K562 (cell line): ENCODE data around the gene NELL1. TPM values are rescaled to one million over a fixed set of nuclear protein-coding genes. Genes with fewer than 3 reads are reported as not detected.

Experiments used
- ATAC-seq: fragments of 200-7000 bp; cut with Tn5 transposase; 3 replicates; pipeline ENCODE4 v1.9.1; 2020; ENCODE audit warnings: moderate library complexity
- BruUV-seq: library from RNA; stranded (reverse); fragments of 400-500 nt; replicated peaks from 2 replicates; lab custom pipeline; 2021; lab: Mats Ljungman, UMichigan
- CTCF ChIA-PET: fragments of 300-600 bp; formaldehyde crosslinking; extraction: SDS; loops from one replicate; lab custom pipeline; 2021; ENCODE audit warnings: low intra/inter-chr PET ratio; lab: Yijun Ruan, JAX
- POLR2A ChIA-PET: fragments of 300-600, 350-650 bp; sonication (Branson Sonifier 250); formaldehyde crosslinking; extraction: SDS; loops from one replicate; lab custom pipeline; 2021; ENCODE audit warnings: antibody characterized with exemption, inconsistent platforms; lab: Yijun Ruan, JAX
- DNase-seq, 4 experiments: peaks; one replicate each; pipeline versions ENCODE4 v3.0.0 to v3.0.0-alpha.2; 2011 to 2018; ENCODE audit warnings: low spot score in 3 of 4, mixed read lengths in 3 of 4; ENCODE audit errors: extremely low read depth in 1 of 4
- FAIRE-seq: peaks from 2 replicates; lab custom pipeline; 2011; peaks lifted over from hg19 to GRCh38; lab: Jason Lieb, UNC
- H2AFZ ChIP-seq: 2 replicates; pipeline ENCODE4 v1.6.0; 2011; ENCODE audit warnings: low read depth, low read length, control low read depth, inconsistent platforms
- H3K27ac ChIP-seq: fragments of 200-600 bp; 3 replicates; pipeline ENCODE4 v1.8.0; 2011; ENCODE audit warnings: low read depth, mild to moderate bottlenecking, control low read depth, inconsistent platforms, low read length, moderate library complexity, mixed read lengths; ENCODE audit errors: extremely low read depth
- H3K27me3 ChIP-seq, 2 experiments: fragments of 300-600 bp in 1 of 2; 2 replicates in 1 of 2; 3 replicates in 1 of 2; pipeline versions ENCODE4 v1.6.0 to v1.8.0; 2011; ENCODE audit warnings: inconsistent platforms in 2 of 2, low read length in 2 of 2, mild to moderate bottlenecking in 1 of 2, mixed read lengths in 1 of 2, moderate library complexity in 1 of 2; ENCODE audit not compliant: control insufficient read depth in 2 of 2, insufficient read depth in 2 of 2
- H3K36me3 ChIP-seq: fragments of 300-600 bp; 3 replicates; pipeline ENCODE4 v1.8.0; 2011; ENCODE audit warnings: mild to moderate bottlenecking, low read length, inconsistent platforms; ENCODE audit not compliant: control insufficient read depth, insufficient read depth
- H3K4me1 ChIP-seq, 2 experiments: fragments of 200-600 bp in 1 of 2; replicated peaks in 1 of 2; 2 replicates in 1 of 2; 3 replicates in 1 of 2; pipeline versions ENCODE4 v1.5.1 to v1.8.0; 2011; ENCODE audit warnings: inconsistent platforms in 2 of 2, low read length in 2 of 2, mild to moderate bottlenecking in 1 of 2, mixed read lengths in 1 of 2, moderate library complexity in 1 of 2; ENCODE audit not compliant: control insufficient read depth in 2 of 2, insufficient read depth in 2 of 2
- H3K4me2 ChIP-seq: 2 replicates; pipeline ENCODE4 v1.6.1; 2011; ENCODE audit warnings: low read length, control low read depth, inconsistent platforms, mixed read lengths; ENCODE audit not compliant: insufficient read depth
- H3K4me3 ChIP-seq: fragments of 200-600 bp; sonication (generic), shearing (Covaris generic); 2 replicates; pipeline ENCODE4 v1.5.1; 2016; ENCODE audit warnings: control low read depth, inconsistent platforms
- H3K79me2 ChIP-seq: fragments of 200-600 bp; 3 replicates; pipeline ENCODE4 v1.8.0; 2011; ENCODE audit warnings: low read length, inconsistent platforms; ENCODE audit not compliant: control insufficient read depth, insufficient read depth
- H3K9ac ChIP-seq, 2 experiments: 2 replicates each; pipeline versions ENCODE4 v1.6.0 to v1.6.1; 2011; ENCODE audit warnings: low read depth in 2 of 2, low read length in 2 of 2, control low read depth in 1 of 2, inconsistent platforms in 1 of 2, mild to moderate bottlenecking in 1 of 2, mixed read lengths in 1 of 2; ENCODE audit not compliant: insufficient read depth in 1 of 2
- H3K9me1 ChIP-seq: one replicate; pipeline ENCODE4 v1.6.0; 2011; ENCODE audit warnings: inconsistent platforms, mild to moderate bottlenecking, low read length, moderate library complexity; ENCODE audit not compliant: control insufficient read depth, insufficient read depth
- H3K9me3 ChIP-seq: replicated peaks from 2 replicates; pipeline ENCODE4 v1.5.1; 2011; ENCODE audit warnings: low read depth, low read length, inconsistent platforms; ENCODE audit not compliant: control insufficient read depth, insufficient read depth
- H4K20me1 ChIP-seq: replicated peaks from 2 replicates; pipeline ENCODE4 v1.6.1; 2011; ENCODE audit warnings: low read length, inconsistent platforms, mixed read lengths; ENCODE audit not compliant: control insufficient read depth, insufficient read depth
- C11orf30 ChIP-seq: fragments of 450-650 bp; IDR thresholded peaks from 2 replicates; pipeline ENCODE4 v1.6.1; 2016; ENCODE audit warnings: low read depth, mild to moderate bottlenecking
- HNRNPL ChIP-seq: fragments of 200-400 bp; formaldehyde crosslinking; IDR thresholded peaks from 2 replicates; pipeline ENCODE4 v1.6.1; 2017; ENCODE audit warnings: low read depth, mild to moderate bottlenecking, low read length
- KAT7 ChIP-seq: sonication (generic); formaldehyde crosslinking; IDR thresholded peaks from 2 replicates; pipeline ENCODE4 v1.8.0; 2022; ENCODE audit warnings: missing genetic modification reagents, mild to moderate bottlenecking, borderline replicate concordance
- NFIC ChIP-seq: fragments of 450-650 bp; IDR thresholded peaks from 2 replicates; pipeline ENCODE4 v1.6.1; 2017; ENCODE audit warnings: mild to moderate bottlenecking, inconsistent platforms
- PHF21A ChIP-seq: fragments of 450-650 bp; IDR thresholded peaks from 2 replicates; pipeline ENCODE4 v1.6.1; 2017; ENCODE audit warnings: low read depth, borderline replicate concordance
- TCF7 ChIP-seq: sonication (generic); IDR thresholded peaks from 2 replicates; pipeline ENCODE4 v1.6.1; 2016; ENCODE audit warnings: antibody characterized with exemption, borderline replicate concordance
- ZBTB1 ChIP-seq: sonication (generic); formaldehyde crosslinking; IDR thresholded peaks from 2 replicates; pipeline ENCODE4 v1.8.1; 2023; ENCODE audit warnings: missing genetic modification reagents, low read depth, mild to moderate bottlenecking, borderline replicate concordance
- WGBS: fragments of 100-300 bp; shearing (Covaris generic); methylation state at CpG from one replicate; pipeline ENCODE4 v1.1.6; 2016; ENCODE audit warnings: low coverage, mixed read lengths; ENCODE audit not compliant: insufficient coverage; ENCODE audit errors: missing lambda C conversion rate; 5-methylcytosine and 5-hydroxymethylcytosine counted together
- in situ Hi-C: fragments of 300-500 bp; cut with MboI; formaldehyde crosslinking; loops from 4 replicates; pipeline ENCODE4 v1.15.0; 2018; ENCODE audit warnings: inconsistent platforms, mixed read lengths
- intact Hi-C: fragments of 100-400 bp; cut with micrococcal nuclease; formaldehyde crosslinking; loops from 2 replicates; pipeline ENCODE4 v1.14.2; 2022
- polyA plus RNA-seq, 8 experiments: library from polyadenylated mRNA; depleted of rRNA in 4 of 8; stranded (reverse) in 5 of 8; unstranded in 3 of 8; fragments of >200 nt; fragmentation: Nextera tagmentation in 2 of 8; fragmentation: Illumina TruSeq in 1 of 8; extraction: Ambion mirVana in 2 of 8; extraction: Trizol in 1 of 8; gene quantifications; 2 replicates each; pipeline versions ENCODE4 v1.2.1 to v1.2.3, GENCODE V29; 2011 to 2014; ENCODE audit warnings: inconsistent platforms in 1 of 8, missing spikeins in 1 of 8
- total RNA-seq, 7 experiments: library from RNA; depleted of rRNA in 6 of 7; stranded (reverse); fragments of >200 nt in 6 of 7; fragmentation: Illumina TruSeq in 2 of 7; extraction: Trizol in 2 of 7; gene quantifications; 2 replicates each; pipeline versions ENCODE4 v1.2.1 to v1.2.3, GENCODE V29; 2011 to 2021; ENCODE audit warnings: low replicate concordance in 1 of 7
- TF ChIP-seq, protein P1 (sequence below): sonication (generic); IDR thresholded peaks from 2 replicates; pipeline ENCODE4 v1.6.1; 2016
- TF ChIP-seq, protein P2 (sequence below): IDR thresholded peaks from 3 replicates; pipeline ENCODE4 v1.6.1; 2011; ENCODE audit warnings: borderline replicate concordance, mild to moderate bottlenecking; ENCODE audit not compliant: insufficient read length, insufficient read depth
- TF ChIP-seq, protein P3 (sequence below): fragments of 150-350 bp; IDR thresholded peaks from 2 replicates; pipeline ENCODE4 v1.6.1; 2014; ENCODE audit warnings: low read depth, mild to moderate bottlenecking, low read length, borderline replicate concordance

Gene NELL1
- total and polyA plus RNA-seq, 9 of the 15 experiments (the other 6 are each of a cell fraction or from before 2014, with no cell fraction given) = not detected

DNA sequence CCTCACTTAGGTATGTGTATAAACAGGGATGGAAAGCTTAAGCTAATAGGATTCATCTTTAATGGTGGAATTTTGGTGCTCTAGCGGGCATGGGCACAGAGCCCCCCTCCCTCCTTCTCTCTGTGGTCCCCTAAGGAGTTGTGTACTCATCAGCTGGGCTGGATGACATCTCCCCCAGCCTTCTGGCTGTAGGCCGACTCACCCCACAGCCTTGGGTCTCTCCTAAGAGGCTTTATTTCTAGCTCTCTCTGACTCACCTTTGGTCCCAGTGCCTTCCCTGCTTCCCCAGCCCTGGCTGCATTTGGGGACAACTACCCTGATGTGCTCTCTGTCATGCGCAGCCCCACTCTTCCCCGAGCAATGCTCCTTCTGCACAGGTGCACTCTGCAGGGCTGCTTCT, 43.1 kb upstream of the NELL1 start:
- Histone ChIP-seq H4K20me1 (no peaks in the 10 kb centered on the region), H3K79me2 (no peaks in the 10 kb centered on the region), H3K27ac (no peak overlapping the region), H3K4me3 (no peak overlapping the region), H3K36me3 (no peaks in the 10 kb centered on the region), H3K4me2 (no peak overlapping the region), H3K27me3 (peaks cover 0 to 33% of the 10 kb centered on the region in 2 experiments; a peak in 2 of 5 replicates), H3K9ac (no peak overlapping the region), H3K4me1 (no peaks in the 10 kb centered on the region), H2AFZ (no peak overlapping the region), H3K9me1 (no peaks in the 10 kb centered on the region), H3K9me3 (no peaks in the 10 kb centered on the region)
- CTCF ChIA-PET = no interaction called here
- POLR2A ChIA-PET = no interaction called here
- no peak for ATAC-seq
- BruUV-seq = no TSS peak
- intact Hi-C loops (no loop called here), in situ Hi-C loops (loop anchor here (25.0 kb wide), 1 partner anchor 1686 kb away; no protein-coding TSS in a partner anchor)
- DNase-seq = no peak
- no peak for FAIRE-seq
- no peak for TF ChIP-seq HNRNPL
- no peak for TF ChIP-seq C11orf30
- peak; percentile 23; the same call in 1 of the 2 replicates for TF ChIP-seq NFIC
- WGBS = 0% methylated on average over 4 of the region's 4 CpGs

DNA sequence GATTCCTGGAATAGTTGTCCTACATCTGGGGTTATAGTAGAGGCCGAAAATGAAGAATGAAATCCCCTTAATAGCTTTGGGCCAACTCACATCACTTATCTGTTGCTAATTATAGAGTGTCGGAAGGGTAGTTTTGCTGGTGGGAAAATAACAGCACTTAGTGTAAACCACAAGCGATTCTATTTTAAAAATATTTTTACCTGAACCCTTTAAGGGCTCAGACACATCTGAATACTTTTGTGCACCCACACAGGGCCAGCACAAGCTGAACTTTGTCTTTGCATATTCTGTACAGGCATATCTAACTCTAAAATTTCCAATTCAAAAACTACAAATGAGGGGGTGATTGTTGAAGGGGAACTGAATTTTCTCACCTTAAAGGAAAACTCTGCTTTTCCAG, 42.4 kb upstream of the NELL1 start:
- POLR2A ChIA-PET = no interaction called here
- intact Hi-C loops = no loop called here
- TF ChIP-seq, protein P1, sequence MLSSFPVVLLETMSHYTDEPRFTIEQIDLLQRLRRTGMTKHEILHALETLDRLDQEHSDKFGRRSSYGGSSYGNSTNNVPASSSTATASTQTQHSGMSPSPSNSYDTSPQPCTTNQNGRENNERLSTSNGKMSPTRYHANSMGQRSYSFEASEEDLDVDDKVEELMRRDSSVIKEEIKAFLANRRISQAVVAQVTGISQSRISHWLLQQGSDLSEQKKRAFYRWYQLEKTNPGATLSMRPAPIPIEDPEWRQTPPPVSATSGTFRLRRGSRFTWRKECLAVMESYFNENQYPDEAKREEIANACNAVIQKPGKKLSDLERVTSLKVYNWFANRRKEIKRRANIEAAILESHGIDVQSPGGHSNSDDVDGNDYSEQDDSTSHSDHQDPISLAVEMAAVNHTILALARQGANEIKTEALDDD = no peak
- TF ChIP-seq, protein P2, sequence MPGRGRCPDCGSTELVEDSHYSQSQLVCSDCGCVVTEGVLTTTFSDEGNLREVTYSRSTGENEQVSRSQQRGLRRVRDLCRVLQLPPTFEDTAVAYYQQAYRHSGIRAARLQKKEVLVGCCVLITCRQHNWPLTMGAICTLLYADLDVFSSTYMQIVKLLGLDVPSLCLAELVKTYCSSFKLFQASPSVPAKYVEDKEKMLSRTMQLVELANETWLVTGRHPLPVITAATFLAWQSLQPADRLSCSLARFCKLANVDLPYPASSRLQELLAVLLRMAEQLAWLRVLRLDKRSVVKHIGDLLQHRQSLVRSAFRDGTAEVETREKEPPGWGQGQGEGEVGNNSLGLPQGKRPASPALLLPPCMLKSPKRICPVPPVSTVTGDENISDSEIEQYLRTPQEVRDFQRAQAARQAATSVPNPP = no peak
- TF ChIP-seq PHF21A (no peak), KAT7 (CRISPR knock-in tag) (no peak), ZBTB1 (CRISPR knock-in tag) (no peak), TCF7 (no peak)
- TF ChIP-seq, protein P3, sequence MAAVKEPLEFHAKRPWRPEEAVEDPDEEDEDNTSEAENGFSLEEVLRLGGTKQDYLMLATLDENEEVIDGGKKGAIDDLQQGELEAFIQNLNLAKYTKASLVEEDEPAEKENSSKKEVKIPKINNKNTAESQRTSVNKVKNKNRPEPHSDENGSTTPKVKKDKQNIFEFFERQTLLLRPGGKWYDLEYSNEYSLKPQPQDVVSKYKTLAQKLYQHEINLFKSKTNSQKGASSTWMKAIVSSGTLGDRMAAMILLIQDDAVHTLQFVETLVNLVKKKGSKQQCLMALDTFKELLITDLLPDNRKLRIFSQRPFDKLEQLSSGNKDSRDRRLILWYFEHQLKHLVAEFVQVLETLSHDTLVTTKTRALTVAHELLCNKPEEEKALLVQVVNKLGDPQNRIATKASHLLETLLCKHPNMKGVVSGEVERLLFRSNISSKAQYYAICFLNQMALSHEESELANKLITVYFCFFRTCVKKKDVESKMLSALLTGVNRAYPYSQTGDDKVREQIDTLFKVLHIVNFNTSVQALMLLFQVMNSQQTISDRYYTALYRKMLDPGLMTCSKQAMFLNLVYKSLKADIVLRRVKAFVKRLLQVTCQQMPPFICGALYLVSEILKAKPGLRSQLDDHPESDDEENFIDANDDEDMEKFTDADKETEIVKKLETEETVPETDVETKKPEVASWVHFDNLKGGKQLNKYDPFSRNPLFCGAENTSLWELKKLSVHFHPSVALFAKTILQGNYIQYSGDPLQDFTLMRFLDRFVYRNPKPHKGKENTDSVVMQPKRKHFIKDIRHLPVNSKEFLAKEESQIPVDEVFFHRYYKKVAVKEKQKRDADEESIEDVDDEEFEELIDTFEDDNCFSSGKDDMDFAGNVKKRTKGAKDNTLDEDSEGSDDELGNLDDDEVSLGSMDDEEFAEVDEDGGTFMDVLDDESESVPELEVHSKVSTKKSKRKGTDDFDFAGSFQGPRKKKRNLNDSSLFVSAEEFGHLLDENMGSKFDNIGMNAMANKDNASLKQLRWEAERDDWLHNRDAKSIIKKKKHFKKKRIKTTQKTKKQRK = no peak

More for the DNA sequence above, 42.4 kb upstream of the NELL1 start:
- H3K9me3 ChIP-seq = no peaks in the 10 kb centered on the region
- no peaks in the 10 kb centered on the region for H3K79me2 ChIP-seq
- no peak overlapping the region for H3K9ac ChIP-seq
- CTCF ChIA-PET = no interaction called here
- in situ Hi-C loops = loop anchor here (25.0 kb wide), 1 partner anchor 1685 kb away; no protein-coding TSS in a partner anchor
- H3K36me3 ChIP-seq = no peaks in the 10 kb centered on the region
- H3K27ac ChIP-seq = no peak overlapping the region
- DNase-seq (no peak), ATAC-seq (no peak), FAIRE-seq (no peak)
- 0% methylated on average over 3 of the region's 3 CpGs for WGBS
- no TSS peak for BruUV-seq
- no peak overlapping the region for H3K4me3 ChIP-seq
- H4K20me1 ChIP-seq = no peaks in the 10 kb centered on the region
- H3K27me3 ChIP-seq = peaks cover 0 to 29% of the 10 kb centered on the region in 2 experiments; a peak in 1 of 5 replicates
- H2AFZ ChIP-seq = no peak overlapping the region
- H3K4me2 ChIP-seq = no peak overlapping the region
- no peaks in the 10 kb centered on the region for H3K9me1 ChIP-seq
- H3K4me1 ChIP-seq = no peaks in the 10 kb centered on the region
